Measurements from ENCODE around the gene GPR137.

Gene GPR137

GRCh38 chr11:64263021-64263946 lies 22.4 kb upstream of the GPR137 start:
- DNase-seq (ENCODE audit: insufficient read length, low spot score) (no peak), FAIRE-seq (no peak)

- DNase-seq (ENCODE audit: insufficient read length, low spot score) (no peak), FAIRE-seq (no peak)
Observed at GRCh38 chr11:64263947-64264317, 21.7 kb upstream of the GPR137 start.

DNA sequence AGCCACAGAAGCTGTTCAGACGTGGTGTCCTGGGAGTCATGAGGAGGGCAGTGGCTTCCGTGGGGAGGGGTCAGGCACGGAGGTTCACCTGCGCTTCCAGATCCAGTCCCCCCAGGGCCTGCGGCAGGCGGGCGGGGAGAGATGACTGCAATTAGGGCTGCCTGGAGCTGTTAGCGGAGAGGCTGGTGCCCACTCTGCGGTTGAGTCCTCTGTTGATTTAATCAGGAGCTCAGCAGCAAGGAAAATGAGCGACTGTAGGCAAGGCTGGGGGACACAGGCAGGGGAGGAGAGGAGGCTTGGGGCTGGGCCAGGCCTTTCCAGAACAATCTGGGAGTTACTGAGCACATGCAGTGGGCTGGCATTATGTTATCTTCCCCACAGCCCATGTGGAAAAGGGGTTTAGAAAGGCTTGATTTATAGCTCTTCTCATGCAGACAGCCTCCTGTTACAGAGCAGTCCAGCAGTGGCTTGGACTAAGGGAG lies 21.2 kb upstream of the GPR137 start:
- DNase-seq (ENCODE audit: insufficient read length, low spot score): no peak
- FAIRE-seq: no peak

DNA sequence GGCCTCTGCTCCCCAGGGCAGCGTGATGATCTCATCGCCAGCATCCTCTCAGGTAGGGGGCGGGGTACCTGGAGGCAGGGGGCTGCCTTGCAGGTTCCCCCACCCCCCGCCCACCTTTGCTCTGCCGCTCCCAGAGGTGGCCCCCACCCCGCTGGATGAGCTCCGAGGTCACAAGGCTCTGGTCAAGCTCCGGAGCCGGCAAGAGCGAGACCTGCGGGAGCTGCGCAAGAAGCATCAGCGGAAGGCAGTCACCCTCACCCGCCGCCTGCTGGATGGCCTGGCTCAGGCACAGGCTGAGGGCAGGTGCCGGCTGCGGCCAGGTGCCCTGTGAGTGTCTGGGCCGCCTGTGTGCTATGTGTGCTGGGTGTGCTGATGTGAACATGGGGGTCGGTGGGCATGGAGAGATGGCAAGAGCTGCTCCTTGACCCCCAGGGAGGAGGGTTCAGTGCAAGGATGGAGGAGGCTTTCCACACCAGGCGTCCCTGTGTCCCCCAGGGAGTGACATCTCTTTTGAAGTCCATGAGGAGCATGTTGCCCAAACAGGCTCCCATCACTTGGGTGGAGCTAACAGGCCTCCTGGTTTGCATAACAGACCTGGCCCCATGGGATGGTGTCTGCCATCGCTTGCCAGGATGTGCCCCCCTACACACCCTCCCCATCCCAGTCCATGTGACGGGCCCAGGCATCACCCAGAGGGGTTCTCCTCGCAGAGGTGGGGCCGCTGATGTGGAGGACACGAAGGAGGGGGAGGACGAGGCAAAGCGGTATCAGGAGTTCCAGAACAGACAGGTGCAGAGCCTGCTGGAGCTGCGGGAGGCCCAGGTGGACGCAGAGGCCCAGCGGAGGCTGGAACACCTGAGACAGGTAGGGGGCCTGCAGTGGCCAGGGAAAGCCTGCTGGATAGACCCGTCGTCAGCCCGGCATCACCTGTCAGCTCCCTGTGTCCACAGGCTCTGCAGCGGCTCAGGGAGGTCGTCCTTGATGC lies 20.2 kb upstream of the GPR137 start:
- no peak for DNase-seq (ENCODE audit: insufficient read length, low spot score)
- no peak for FAIRE-seq

- FAIRE-seq (no peak), DNase-seq (ENCODE audit: insufficient read length, low spot score) (no peak)
Observed at GRCh38 chr11:64266339-64266738, 19.3 kb upstream of the GPR137 start.

DNA sequence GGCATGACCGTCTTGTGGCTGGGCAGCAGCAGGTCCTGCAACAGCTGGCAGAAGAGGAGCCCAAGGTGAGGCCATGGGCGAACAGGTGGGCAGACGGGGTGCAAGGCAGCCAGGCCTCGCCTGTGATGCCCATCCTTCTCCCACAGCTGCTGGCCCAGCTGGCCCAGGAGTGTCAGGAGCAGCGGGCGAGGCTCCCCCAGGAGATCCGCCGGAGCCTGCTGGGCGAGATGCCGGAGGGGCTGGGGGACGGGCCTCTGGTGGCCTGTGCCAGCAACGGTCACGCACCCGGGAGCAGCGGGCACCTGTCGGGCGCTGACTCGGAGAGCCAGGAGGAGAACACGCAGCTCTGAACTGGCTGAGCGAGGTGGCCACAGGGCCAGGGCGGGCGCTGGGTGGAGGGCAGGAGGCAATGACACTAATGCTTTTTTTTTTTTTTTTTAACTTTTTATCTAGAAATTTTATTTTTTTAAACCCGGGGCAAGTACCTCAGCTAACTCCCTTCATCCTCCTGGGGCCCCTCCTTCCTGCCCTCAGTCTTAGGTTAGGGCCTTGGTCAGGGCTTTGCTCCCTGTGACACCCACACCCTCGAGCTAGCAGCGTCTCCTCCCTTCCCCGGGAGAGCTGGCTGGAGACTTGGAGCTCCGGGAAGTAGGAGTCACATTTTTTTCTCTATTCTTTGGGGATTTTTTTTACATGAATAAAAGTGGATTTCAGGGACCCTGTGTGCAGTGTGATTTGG lies 18.3 kb upstream of the GPR137 start:
- DNase-seq (ENCODE audit: insufficient read length, low spot score) (no peak), FAIRE-seq (no peak)

DNA sequence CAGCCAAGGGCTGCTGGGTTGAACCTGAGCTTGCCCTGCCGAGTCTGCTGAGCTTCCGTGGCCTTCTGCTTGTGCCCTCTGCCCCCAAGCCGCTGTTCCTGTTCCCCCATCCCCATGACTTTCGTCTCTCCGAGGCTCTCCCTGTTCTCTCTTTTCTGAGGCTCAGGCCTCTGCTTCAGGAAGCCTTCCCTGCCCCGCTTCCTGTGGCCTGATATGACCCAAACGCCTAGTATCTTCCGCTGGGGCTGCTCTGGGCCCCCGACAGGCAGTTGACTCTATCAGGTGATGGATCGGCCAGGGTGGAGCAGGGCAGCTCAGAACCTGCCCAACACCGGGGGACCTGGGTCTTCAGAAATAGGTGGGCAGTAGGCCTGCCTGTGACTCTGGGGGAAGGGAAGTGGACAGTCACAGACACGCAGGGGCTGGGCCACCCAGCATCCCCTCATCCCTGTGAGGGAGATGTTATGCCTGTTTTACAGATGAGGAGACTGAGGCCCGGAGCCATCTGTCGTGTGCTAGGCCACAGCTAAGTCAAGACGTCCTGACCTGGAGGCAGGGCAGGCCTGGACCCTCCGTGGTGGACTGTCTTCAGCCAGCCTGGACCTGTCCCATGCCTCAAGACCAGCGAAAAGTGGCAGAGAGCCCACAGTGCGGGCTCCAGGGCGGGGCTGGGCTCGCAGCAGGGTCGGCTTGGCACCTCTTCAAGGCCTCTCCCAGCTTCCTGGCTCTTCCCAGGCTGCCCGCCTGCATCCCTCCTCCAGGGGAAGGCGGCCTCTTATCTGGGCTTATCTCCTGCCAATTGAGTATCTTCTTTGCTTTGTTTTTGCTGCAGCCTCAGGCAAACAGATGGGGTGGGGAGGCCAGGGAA lies 17.4 kb upstream of the GPR137 start:
- FAIRE-seq (no peak), DNase-seq (ENCODE audit: insufficient read length, low spot score) (no peak)

DNA sequence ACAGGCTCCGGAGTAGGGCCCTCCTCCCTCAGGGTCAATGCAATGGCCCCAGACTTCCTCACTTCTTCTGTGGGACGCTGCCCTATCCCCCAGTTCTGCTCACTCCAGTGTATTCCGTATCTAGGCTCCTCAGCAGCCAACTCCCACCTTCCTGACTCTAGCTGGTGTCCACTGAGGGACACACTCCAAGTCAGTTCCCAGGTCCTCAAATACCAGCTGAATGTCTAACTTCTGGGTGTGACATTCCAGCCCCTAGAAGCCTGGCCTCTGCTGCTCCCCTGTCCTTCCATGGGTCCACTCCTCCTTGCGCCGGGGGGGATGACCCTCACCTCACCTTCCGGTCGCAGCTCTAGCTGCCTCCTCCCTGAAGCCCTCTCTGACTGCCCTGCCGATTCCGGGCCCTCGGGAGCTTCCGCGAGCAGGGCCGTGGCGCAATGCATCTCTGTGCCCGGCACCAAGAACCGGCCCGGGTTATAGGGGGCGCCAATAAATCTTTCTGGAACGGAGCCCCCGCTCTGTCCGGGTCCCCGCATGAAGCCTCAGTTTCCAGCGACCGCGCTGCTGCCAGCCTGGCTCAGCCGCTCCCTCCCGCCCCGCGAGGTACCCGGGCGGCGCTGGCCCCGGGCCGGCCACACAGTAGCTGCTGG lies 16.6 kb upstream of the GPR137 start:
- DNase-seq (ENCODE audit: insufficient read length, low spot score) (no peak), FAIRE-seq (peak; percentile 81)

DNA sequence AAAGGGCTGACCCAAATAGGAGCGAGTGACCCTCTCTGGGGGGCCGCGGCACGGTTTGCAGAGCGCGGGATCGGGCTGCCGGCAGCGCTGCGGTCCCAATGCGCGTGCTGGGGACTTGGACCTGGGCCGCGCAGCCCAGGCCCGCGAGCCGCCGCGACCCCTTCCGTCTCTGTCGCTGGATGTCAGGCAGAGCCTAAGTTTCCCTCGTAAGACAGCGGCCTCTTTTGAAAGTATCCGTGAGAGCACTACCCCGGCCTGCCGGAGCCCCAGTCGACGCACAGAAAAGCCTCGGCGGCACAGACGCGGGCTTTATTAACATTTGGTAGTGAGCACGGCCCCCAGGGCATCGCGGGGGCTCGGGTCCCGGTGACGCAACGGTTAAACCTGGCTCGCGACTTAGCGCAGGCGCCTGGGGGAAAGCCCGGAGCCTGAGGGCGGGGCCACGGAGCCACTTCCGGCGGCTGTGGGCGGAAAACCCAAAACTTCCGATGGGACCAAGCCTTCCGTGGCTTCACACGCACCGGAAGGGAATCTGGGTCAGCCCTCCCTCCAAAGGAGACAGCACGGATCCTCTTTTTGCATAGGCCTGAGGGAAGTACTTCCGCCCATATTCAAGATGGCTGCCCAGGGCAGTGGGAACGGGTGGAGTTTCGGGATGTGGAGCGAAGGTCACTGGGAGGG lies 16.0 kb upstream of the GPR137 start:
- FAIRE-seq: peak; percentile 94
- peak; percentile 78 for DNase-seq (ENCODE audit: insufficient read length, low spot score)

GRCh38 chr11:64275031-64275800 lies 10.4 kb upstream of the GPR137 start:
- DNase-seq (ENCODE audit: insufficient read length, low spot score) (no peak), FAIRE-seq (no peak)

- DNase-seq (ENCODE audit: insufficient read length, low spot score) (no peak), FAIRE-seq (no peak)
Observed at GRCh38 chr11:64275841-64276240, 9.8 kb upstream of the GPR137 start.

DNA sequence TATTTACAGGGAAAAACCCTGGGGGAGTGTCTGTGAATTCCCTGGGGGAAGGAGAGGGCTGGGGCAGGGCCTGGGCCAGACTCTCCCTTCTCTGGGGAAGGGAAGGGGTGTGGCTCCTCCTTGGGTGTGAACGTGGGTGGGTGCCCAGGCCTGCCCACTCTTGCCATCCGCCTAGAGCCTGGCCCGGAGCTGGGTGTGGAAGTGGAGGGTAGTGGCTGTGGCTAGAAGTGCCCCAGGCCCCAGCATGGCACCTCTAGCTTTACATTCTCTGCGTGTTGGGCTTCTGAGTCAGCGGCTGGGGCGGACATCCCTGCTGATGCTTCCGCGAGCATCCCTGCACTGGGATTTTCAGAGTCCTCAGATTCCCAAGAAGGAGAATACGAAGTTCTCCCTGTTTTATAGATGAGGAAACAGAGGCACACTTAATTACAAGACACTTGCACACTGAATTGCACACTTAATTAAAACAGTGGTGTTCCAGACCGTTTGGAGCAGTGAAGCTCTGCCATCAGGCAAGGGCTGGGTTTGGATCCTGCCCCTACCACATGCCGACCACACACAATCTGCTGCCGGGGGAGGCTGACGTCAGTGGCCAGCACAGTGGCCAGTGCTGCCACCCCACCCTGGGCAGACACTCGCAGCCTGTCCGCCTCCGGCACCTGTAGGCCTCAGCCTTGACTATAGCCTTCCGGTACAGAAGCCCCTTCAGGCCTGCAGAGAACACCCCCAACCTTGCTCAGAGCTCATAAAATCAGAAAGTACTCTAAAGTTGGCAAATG lies 8.8 kb upstream of the GPR137 start:
- FAIRE-seq (no peak), DNase-seq (ENCODE audit: insufficient read length, low spot score) (no peak)

DNA sequence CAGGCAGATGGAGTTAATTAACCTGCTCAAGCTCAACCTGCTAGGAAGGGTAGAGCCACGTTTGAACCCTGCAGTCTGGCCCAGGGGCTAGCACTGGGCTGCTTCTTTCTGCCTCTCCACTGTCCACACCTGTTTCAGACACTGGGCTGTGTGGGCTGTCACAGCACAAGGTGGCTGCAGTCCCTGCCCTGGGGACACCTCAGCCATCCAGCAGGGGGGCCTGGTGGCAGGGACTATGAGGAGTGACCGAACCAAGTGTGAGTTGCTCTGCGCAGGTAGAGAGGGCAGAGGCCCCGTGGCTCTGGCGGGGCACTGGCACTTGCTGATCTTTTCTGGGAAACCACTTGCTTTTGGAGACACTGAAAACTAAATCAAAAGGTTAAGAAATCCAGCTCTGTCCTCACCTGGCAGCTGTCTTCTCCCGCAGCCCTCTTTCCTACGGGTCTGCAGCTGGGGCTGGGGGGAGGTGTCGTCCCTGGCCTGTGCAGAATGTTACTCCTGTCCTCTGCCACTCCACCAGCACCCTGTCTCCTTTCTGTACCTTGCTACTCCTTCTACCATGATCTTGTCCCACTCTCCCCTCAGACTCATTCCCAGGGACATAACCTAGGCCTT lies 7.0 kb upstream of the GPR137 start:
- DNase-seq (ENCODE audit: insufficient read length, low spot score) (no peak), FAIRE-seq (no peak)

DNA sequence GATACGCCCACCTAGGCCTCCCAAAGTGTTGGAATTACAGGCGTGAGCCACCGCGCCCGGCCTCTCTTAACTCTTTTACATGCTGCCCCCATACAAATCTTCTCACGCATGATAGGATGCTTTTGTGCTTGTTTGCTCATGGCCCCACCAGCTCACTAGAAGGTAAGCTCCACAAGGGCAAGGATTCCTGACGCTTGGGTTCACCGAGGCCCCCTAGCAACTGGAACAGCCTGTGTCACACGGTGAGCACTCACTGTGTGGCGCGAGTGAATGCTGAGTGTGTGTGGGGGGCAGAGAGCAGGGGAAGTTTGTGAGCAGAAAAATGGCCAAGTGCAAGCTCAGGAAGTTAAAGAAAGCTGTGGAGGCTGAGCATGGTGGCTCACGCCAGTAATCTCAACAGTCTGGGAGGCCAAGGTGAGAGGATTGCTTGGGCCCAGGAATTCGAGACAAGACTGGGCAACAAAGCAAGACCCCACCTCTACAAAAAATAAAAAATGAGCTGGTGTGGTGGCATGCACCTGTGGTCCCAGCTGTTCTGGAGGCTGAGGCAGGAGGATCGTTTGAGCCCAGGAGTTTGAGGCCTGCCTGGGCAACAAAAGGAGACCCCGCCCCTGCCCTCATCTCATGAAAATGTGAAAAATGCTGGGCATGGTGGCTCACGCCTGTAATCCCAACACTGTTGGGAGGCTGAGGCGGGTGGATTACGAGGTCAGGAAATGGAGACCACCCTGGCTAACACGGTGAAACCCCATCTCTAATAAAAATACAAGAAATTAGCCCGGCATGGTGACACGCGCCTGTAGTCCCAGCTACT lies 3.5 kb upstream of the GPR137 start:
- FAIRE-seq (no peak), DNase-seq (ENCODE audit: insufficient read length, low spot score) (no peak)

- DNase-seq (ENCODE audit: insufficient read length, low spot score): no peak
- no peak for FAIRE-seq
Observed at GRCh38 chr11:64283092-64283491, 2.6 kb upstream of the GPR137 start.

All from GM19239 (cell line).